GM19025 (cell line): ENCODE measurements around the gene PRKCB.

ENCODE experiments used
- ATAC-seq: cut with Tn5 transposase; IDR thresholded peaks from one replicate; pipeline ENCODE4 v1.9.1; 2021; ENCODE audit warnings: mild to moderate bottlenecking, low read depth, moderate library complexity; ENCODE audit not compliant: unreplicated experiment

Gene PRKCB

GRCh38 chr16:23863511-23864422 lies 28.0 kb downstream of the PRKCB start:
- ATAC-seq = peak; percentile 77

DNA sequence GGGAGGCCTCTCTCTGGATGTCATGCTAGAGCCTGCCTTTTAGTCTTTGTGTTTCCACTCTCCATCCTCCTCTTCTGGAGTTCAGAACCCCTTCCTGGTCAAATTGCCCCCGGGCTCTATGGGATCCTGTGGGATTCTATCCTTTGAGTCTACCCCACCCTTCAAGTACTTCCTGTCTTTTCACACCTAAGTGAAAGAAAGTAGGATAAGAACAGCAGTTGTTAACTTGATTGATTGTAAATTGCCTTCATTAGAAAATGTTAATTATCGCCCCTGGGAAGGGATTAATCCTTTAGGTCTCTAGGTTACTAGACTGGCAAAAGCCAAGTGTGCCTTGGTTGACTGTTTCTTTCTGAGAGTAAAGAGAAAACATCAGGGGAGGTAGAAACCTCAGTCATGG lies 30.1 kb downstream of the PRKCB start:
- ATAC-seq = no peak

DNA sequence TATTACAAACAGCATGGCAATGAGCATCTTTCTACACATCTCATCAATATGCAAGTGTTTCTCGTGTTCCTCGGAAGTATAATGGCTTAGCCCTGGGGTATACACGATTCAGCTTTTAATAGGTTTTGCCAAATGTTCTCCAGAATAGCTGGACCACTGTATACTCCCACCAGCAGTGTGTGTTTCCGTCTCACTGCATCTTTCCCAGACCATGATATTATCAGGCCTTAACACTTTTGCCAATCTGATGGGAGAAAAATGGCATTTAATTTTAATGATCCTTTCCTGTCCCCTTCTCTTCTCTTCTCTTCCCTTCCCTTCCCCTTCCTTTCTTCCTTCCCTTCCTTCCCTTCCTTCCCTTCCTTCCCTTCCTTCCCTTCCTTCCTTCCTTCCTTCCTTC lies 30.8 kb downstream of the PRKCB start:
- ATAC-seq = no peak

- no peak for ATAC-seq
These were observed 31.8 kb downstream of the PRKCB start for GRCh38 chr16:23867566-23867965.

GRCh38 chr16:23868136-23868535 lies 32.4 kb downstream of the PRKCB start:
- no peak for ATAC-seq

- no peak for ATAC-seq
These were observed 33.3 kb downstream of the PRKCB start for GRCh38 chr16:23869052-23869451.

DNA sequence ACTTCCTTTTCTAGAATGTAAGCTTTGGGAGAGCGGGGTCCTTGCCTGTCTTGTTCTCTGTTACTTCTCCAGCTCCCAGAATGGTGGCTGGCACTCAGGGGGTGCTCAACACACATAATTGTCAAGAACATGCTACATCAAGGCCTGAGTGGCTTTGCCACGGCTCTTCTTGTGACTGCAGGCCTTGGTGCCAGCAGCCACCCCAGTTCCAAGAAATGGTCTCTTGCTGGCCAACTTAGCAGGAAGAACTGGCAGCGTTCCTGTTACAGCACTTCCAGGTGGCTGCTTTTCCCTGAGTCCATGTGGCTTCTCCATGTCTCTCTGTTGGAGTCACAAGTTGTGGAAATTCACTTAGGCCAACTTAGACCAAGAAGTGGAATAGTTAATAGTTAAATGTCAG lies 36.1 kb downstream of the PRKCB start:
- no peak for ATAC-seq

DNA sequence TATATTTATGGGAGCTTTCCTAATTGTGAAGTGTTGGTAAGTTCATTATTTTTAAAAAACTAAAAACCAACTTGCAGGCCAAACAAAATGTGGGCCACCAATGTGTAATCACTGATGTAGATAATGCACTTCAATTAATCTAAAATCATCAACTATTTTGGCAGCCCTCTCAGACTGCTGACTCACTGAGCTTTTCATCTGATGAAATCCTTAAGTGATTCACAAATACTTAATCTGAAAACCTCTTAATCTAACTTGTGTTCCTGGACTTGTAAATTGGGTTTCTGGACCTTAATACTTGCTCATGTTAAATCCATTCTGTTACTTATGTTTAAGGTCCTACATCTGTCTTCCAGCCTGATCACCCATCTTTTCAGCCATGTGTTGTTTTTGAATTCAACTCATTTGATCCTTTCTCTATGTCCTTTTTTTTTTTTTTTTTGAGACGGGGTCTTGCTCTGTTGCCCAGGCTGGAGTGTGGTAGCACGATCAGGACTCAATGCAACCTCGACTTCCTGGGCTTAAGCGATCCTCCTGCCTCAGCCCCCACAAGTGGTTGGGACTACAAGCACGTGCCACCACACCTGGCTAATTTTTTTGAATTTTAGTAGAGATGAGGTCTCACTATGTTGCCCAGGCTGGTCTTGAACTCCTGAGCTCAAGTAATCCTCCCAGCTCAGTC lies 39.0 kb downstream of the PRKCB start:
- ATAC-seq = no peak

DNA sequence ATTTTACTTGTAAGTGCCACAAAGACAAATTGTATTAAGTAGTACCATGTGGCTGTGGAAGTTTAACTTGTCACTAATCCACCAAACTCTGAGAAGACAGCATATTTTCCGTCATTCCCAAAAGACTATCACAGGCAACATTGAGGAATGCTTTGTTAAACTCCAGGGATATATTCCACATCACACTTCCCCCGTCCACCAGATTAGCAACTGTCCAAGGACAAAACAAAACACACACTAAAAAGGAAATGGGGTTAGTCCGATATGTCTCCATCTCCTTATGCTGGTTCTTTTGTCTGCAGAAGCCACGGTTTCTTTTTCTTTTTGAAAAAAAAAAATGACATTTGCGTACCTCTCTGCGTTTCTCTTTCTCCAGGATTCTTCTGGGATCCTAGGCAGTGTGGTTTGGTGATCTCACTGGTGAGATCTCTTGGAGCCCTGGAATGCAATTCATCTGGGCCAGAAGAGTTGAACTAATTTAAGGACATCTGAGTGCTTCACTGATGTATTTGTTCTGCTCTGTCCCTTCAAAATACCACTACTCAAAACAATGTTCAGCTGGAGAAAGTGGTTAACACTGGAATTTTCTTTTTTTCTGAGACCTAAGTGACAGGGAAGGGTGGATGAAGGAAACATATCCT lies 40.6 kb downstream of the PRKCB start:
- no peak for ATAC-seq

DNA sequence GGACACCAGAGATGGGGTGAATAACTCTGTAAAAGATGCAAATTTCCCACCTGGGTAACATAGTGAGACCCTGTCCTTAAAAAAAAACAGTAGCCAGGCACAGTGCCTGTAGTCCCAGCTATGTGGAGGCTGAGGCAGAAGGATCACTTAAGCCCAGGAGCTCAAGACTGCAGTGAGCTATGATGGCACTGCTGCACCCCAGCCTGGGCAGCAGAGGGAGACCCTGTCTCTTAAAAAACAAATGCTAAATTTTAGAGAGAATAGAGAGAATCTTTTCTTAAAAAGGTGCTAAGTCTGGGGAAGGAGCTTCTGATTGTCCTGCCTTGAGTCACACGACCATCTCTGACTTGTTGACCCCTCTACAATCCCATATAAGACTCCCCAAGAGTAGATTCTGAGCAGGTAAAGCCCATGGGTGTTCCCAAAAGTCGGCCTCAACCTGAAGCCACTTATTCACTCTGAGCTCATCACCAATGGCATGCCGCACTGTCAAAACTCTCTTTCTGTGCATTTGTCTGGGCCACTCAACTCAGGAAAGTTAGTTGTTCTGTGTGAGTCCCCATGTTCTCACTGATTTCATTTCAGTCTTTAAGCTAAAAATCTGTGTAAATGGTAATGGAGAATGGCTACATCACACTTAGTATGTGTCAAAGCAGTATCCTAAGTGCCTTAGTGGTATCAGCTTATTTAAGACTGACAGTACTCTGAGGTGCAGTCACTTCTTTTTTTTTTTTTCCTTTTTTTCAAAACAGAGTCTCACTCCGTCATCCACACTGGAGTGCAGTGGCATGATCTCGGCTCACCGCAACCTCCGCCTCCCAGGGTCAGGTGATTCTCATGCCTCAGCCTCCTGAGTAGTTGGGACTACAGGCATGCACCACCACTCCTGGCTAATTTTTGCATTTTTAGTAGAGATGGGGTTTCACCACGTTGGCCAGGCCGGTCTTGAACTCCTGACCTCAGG lies 41.6 kb downstream of the PRKCB start:
- no peak for ATAC-seq

DNA sequence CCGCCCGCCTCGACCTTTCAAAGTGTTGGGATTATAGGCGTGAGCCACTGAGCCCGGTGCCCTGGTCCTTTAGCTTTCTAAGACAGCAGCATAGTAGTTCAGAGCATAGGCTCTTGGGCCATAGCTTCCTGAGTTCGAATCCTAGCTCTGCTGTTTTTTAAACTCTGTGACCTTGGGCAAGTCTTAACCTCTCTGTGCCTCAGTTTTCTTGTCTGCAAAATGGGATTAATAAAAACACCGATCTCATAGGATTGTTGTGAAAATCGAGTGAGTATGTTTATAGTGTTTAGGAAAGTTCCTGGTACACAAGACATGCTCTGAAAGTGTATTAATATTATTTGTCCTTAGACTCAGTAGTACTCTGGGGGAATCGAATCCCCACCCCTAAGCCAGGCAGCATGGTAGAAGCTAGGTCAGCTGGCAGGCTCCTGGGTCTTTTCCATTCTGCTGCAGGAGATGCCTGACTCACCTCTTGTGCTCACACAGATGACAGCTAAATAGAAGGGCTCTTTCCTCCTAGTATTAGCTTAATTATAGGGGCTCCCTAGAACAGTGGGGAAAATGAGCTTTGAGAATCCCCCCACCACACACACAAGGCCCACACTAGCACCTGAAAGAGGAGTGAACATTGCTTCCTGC lies 44.1 kb downstream of the PRKCB start:
- no peak for ATAC-seq

GRCh38 chr16:23889189-23889588 lies 53.4 kb downstream of the PRKCB start:
- no peak for ATAC-seq

- ATAC-seq = no peak
These were observed 58.2 kb downstream of the PRKCB start for GRCh38 chr16:23893986-23894385.

GRCh38 chr16:23895052-23895451 lies 59.3 kb downstream of the PRKCB start:
- no peak for ATAC-seq

DNA sequence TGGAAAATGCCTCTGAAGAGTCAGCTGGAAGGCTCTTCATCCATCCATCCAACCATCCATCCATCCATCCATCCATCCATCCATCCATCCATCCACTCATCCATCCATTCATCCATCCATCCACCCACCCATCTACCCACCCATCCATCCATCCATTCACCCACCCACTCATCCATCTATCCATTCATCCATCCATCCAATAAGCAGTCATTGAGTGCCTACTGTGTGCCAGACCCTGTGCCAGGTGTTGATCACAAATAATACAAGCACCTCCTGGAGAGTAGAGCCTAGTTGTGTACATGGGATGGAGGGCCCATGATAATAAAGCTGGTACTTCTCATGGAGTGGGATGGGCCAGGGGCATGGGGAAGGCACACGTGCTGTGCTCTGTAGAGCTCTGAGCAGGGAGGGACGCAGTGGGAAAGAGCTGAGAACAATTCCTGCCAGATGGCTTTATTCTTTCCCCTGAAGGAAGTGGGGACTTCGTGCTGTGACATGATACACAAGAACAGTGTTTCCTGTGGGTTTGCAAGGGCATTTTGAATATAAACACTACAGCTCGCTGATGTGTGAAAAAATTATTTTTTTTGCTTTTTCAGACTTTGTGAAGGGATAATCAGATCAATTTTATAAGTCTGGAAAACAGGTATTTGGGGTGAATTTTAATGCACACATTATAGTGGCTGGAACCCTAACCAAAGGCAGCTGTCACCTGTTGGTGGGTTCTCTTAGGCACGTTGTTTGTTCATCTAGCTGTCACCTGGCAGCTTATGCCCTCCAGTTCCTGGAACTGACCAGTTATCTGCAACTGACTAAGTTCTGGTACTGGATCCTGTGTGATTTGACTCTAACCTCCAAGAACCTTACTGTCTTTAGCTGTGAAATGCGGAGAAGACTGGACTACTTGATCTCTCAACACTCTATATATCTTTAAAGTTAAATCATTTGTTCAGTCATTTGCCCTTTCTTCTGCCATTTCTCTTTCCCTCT lies 61.3 kb downstream of the PRKCB start:
- no peak for ATAC-seq

DNA sequence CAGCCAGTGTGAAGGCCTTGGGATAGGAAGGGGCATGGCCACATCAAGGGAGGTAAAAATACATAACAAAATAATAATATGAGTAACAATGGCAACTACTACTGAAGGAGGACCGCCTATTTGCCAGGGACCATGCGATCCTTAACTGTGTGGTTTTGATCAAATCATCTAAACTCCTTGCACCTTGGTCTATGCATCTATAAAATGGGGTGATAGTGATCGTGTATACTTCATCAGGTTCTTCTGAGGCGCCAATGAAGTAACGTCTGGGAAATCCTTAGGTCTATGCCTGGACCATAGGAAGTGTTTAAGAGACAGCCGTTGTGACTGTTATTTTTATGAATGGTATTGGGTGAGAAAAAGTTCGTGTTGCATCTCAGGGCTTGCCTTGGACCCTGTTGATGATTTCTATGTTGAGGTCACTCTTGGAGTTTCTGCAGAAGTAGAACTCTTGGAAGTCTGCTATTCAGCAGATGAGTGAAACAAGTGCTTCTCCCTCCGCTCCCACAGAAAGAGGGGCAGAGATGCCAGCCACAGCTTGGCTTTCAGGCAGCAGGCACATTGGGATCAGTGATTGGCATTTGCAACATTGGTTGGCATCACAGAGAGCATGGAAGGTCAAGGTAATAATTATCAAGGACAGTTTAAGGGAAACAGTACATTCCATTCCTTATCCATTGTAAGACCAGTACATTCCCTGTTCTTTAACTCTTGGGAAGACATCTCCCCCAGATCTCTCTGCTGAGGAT lies 63.1 kb downstream of the PRKCB start:
- ATAC-seq = no peak

DNA sequence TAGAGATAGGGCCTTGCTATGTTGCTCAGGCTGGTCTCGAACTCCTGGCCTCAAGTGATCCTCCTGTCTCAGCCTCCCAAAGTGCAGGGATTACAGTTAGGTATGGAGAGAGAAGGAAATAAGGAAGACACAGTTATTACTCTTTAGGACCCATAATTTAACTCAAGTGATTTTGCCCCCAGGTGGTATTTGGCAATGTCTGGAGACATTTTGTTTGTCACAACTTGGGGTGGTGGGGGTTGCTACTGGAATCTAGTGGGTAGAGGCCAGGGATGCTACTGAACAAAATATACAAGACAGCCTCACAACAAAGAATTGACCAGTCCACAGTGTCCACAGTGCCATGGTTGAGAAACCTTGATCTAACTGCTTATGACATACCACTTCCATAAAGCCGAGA lies 64.1 kb downstream of the PRKCB start:
- no peak for ATAC-seq
